Stimulated activated CD8-positive, alpha-beta memory T cell treated with anti-CD3 and anti-CD28 coated beads, Interleukin-12 subunit alpha, Interleukin-12 subunit beta, amount 100 ng/mL, for 24 hours (primary cell): ENCODE results near the gene ESAM.
"Not testable (repeated sequence)": the region's sequence is repeated elsewhere in the genome, so short reads cannot be mapped to it uniquely, and the experiment has no call there.

Source experiments
- DNase-seq: peaks from one replicate; pipeline ENCODE4 v3.0.0-alpha.2; 2020; ENCODE audit errors: extremely low read depth

ESAM gene

GRCh38 chr11:124776865-124777645, 15.0 kb upstream of the ESAM start:
- no peak for DNase-seq

GRCh38 chr11:124770959-124771358, 8.9 kb upstream of the ESAM start:
- not testable (repeated sequence) for DNase-seq

GRCh38 chr11:124769806-124770774, 8.0 kb upstream of the ESAM start:
- no peak for DNase-seq

GRCh38 chr11:124768914-124769313, 6.8 kb upstream of the ESAM start:
- no peak for DNase-seq

- DNase-seq, result no peak
Measured at GRCh38 chr11:124766156-124766555, 4.1 kb upstream of the ESAM start.

- DNase-seq, result peak; percentile 58
Measured at GRCh38 chr11:124763156-124763947, 1.3 kb upstream of the ESAM start.

GRCh38 chr11:124762624-124763155, 600 bp upstream of the ESAM start:
- no peak for DNase-seq

GRCh38 chr11:124761301-124762104, 587 bp downstream of the ESAM start:
- no peak for DNase-seq

- no peak for DNase-seq
Measured at GRCh38 chr11:124760806-124761205, 1.3 kb downstream of the ESAM start.

- no peak for DNase-seq
Measured at GRCh38 chr11:124760205-124760652, 1.9 kb downstream of the ESAM start.

- DNase-seq, result no peak
Measured at GRCh38 chr11:124759266-124760204, 2.6 kb downstream of the ESAM start.

- no peak for DNase-seq
Measured at GRCh38 chr11:124758355-124759265, 3.5 kb downstream of the ESAM start.

GRCh38 chr11:124757320-124757719, 4.8 kb downstream of the ESAM start:
- no peak for DNase-seq

- no peak for DNase-seq
Measured at GRCh38 chr11:124756753-124757227, 5.3 kb downstream of the ESAM start.

GRCh38 chr11:124756033-124756752, 5.9 kb downstream of the ESAM start:
- no peak for DNase-seq

GRCh38 chr11:124754710-124755109, 7.4 kb downstream of the ESAM start:
- no peak for DNase-seq

- DNase-seq, result no peak
Measured at GRCh38 chr11:124754309-124754708, 7.8 kb downstream of the ESAM start.

GRCh38 chr11:124753624-124754023, 8.5 kb downstream of the ESAM start:
- no peak for DNase-seq
